Measurements from ENCODE around the gene RASSF1.

- no peak for TF ChIP-seq CTCF (IDR thresholded peaks at IDR 0.05)
- no peak for TF ChIP-seq EZH2 (IDR thresholded peaks at IDR 0.05)
- no peak for TF ChIP-seq EZH2phosphoT487 (IDR thresholded peaks at IDR 0.05)
Measured at GRCh38 chr3:50345008-50345407, 4.4 kb upstream of the RASSF1 start.
